ENCODE data around the gene MFF. TPM values are rescaled to one million over a fixed set of nuclear protein-coding genes. Genes with fewer than 3 reads are reported as not detected.
"Not testable (repeated sequence)": the region's sequence is repeated elsewhere in the genome, so short reads cannot be mapped to it uniquely, and the experiment has no call there.

MFF gene
- polyA plus RNA-seq, 1 experiment, result 255 TPM

DNA sequence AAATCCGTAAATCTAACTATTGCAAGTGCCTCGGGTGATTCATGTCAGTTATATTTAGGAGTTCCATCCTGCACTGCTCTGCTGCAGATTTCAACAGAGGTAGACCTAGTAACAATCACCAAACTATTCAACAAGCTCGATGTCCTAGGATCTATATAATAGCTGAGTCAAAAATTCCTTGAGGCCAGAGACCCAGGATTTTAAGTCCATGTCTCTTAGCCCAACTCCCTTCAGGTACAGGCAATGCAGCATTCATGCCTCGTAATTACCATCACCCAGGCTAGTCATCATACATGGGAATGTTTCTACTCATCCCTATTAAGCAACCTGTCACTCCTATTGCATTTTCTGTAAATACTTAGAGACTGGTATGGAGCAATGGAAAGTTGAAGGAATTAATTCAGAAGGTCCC, 53.3 kb downstream of the MFF start:
- H3K27ac ChIP-seq (ENCODE audit: low read depth, low read length), result no peak overlapping the region
- no peak overlapping the region for H3K4me3 ChIP-seq (ENCODE audit: low read depth, low read length)
- no peak for DNase-seq (ENCODE audit: low read depth, low spot score)
- TF ChIP-seq, protein P1, sequence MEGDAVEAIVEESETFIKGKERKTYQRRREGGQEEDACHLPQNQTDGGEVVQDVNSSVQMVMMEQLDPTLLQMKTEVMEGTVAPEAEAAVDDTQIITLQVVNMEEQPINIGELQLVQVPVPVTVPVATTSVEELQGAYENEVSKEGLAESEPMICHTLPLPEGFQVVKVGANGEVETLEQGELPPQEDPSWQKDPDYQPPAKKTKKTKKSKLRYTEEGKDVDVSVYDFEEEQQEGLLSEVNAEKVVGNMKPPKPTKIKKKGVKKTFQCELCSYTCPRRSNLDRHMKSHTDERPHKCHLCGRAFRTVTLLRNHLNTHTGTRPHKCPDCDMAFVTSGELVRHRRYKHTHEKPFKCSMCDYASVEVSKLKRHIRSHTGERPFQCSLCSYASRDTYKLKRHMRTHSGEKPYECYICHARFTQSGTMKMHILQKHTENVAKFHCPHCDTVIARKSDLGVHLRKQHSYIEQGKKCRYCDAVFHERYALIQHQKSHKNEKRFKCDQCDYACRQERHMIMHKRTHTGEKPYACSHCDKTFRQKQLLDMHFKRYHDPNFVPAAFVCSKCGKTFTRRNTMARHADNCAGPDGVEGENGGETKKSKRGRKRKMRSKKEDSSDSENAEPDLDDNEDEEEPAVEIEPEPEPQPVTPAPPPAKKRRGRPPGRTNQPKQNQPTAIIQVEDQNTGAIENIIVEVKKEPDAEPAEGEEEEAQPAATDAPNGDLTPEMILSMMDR (IDR thresholded peaks at IDR 0.05; ENCODE audit: low read depth, low read length), result no peak
- ChIA-PET POLR2A (interaction anchor here (0.8 to 2.5 kb wide), 3 partner anchors 8 to 11 kb away, joined by 5 to 16 read pairs (median 6); no protein-coding TSS in a partner anchor), CTCF (interaction anchor here (0.6 to 4.4 kb wide), 5 partner anchors 8 to 388 kb away, joined by 3 to 29 read pairs (median 4); no protein-coding TSS in a partner anchor)
- no peaks in the 10 kb centered on the region for H3K27me3 ChIP-seq (ENCODE audit: control insufficient read depth, insufficient read depth, low read length)
- no peaks in the 10 kb centered on the region; the same call in 1 of the 2 replicates for H3K9me3 ChIP-seq (ENCODE audit: control insufficient read depth, insufficient read depth, low read length)

DNA sequence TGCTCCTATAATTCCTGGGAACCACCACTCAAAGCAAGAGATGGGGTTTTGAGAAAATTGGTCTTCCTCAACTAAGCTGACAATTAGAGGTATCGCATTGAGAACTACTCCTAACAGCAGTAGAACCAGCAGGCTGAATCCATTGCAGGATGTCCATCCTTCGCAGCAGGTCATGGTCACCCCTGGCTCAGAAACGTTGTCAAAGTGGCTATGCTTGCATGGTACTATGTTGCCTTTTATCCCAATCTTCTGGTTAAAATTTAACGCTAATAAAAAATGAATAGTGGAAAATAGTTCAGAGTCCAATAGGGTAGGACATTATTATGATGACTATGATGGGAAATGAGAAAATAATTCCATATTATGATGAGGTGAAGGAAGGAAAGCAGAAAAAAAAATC, 54.0 kb downstream of the MFF start, which contains the start of gene TM4SF20:
TM4SF20 (minus strand) TSS at position 212 of the 400 bp plus-strand sequence; CDS start at position 174, 38 bp downstream.
- H3K27me3 ChIP-seq (ENCODE audit: control insufficient read depth, insufficient read depth, low read length), result no peaks in the 10 kb centered on the region
- POLR2A ChIA-PET, result interaction anchor here (2.5 kb wide), 1 partner anchor 9 kb away, joined by 16 read pairs; no protein-coding TSS in a partner anchor
- H3K9me3 ChIP-seq (ENCODE audit: control insufficient read depth, insufficient read depth, low read length), result no peaks in the 10 kb centered on the region; the same call in 1 of the 2 replicates
- no peak within 1 kb of the TSS for H3K27ac ChIP-seq (ENCODE audit: low read depth, low read length)
- TF ChIP-seq, protein P1 (IDR thresholded peaks at IDR 0.05; ENCODE audit: low read depth, low read length), result no peak
- no peak for DNase-seq (ENCODE audit: low read depth, low spot score)
- no peak within 1 kb of the TSS for H3K4me3 ChIP-seq (ENCODE audit: low read depth, low read length)
- CTCF ChIA-PET, result interaction anchor here (1.0 to 4.4 kb wide), 6 partner anchors 7 to 387 kb away, joined by 3 to 29 read pairs (median 4); no protein-coding TSS in a partner anchor

DNA sequence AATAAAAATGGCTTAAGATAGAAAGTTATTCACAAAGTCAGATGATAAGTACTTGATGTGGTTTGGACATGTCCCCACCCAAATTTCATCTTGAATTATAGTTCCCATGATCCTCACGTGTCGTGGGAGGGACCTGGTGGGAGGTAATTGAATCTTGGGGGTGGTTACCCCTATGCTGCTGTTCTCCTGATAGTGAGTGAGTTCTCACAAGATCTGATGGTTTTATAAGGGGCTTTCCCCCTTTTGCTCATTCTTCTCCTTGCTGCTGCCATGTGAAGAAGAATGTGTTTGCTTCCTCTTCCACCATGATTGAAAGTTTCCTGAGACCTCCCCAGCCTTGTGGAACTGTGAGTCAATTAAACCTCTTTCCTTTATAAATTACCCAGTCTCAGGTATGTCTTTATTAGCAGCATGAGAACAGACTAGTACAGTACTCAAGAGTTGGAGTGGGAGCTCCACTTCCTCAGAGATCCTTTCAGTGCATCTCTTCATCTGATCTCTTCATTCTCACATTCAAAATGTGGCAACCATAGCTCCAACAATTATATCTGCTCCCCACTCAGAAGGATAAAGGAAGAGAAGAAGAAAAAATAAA, 57.3 kb downstream of the MFF start:
- DNase-seq (ENCODE audit: low read depth, low spot score); POLR2A ChIA-PET; H3K4me3 ChIP-seq (ENCODE audit: low read depth, low read length); H3K9me3 ChIP-seq (ENCODE audit: control insufficient read depth, insufficient read depth, low read length); H3K27ac ChIP-seq (ENCODE audit: low read depth, low read length); H3K27me3 ChIP-seq (ENCODE audit: control insufficient read depth, insufficient read depth, low read length): not testable (repeated sequence)
- CTCF ChIA-PET, result interaction anchor here (1.0 to 2.0 kb wide), 3 partner anchors 24 to 392 kb away, joined by 3 to 6 read pairs (median 5); no protein-coding TSS in a partner anchor

DNA sequence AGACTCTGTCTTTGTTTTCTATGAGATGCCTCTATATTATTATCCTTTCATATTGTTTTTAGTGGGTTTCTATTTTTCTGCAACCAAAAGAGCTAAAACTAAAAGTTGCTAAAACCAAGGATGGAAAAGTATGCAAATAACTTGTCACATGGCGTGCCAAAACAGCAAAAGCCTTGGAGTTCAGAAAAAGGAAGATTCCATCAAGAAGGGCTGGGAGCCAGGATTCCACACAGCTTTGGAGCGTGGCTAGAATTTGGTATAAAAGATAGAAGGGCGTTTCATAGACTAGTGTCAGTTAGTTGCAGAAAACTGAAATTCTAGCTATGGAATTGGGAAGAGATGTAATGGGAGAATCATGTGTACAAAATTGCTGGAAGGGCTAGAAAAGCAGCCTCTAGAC, 58.6 kb downstream of the MFF start:
- ChIA-PET POLR2A (no interaction called here), CTCF (interaction anchor here (1.7 to 2.0 kb wide), 2 partner anchors 22 to 382 kb away, joined by 5 to 6 read pairs; no protein-coding TSS in a partner anchor)
- Histone ChIP-seq H3K4me3 (ENCODE audit: low read depth, low read length) (no peak overlapping the region), H3K27me3 (ENCODE audit: control insufficient read depth, insufficient read depth, low read length) (no peaks in the 10 kb centered on the region), H3K27ac (ENCODE audit: low read depth, low read length) (no peak overlapping the region), H3K9me3 (ENCODE audit: control insufficient read depth, insufficient read depth, low read length) (peaks cover 7% of the 10 kb centered on the region)
- TF ChIP-seq, protein P1 (IDR thresholded peaks at IDR 0.05; ENCODE audit: low read depth, low read length), result no peak
- DNase-seq (ENCODE audit: low read depth, low spot score), result no peak

DNA sequence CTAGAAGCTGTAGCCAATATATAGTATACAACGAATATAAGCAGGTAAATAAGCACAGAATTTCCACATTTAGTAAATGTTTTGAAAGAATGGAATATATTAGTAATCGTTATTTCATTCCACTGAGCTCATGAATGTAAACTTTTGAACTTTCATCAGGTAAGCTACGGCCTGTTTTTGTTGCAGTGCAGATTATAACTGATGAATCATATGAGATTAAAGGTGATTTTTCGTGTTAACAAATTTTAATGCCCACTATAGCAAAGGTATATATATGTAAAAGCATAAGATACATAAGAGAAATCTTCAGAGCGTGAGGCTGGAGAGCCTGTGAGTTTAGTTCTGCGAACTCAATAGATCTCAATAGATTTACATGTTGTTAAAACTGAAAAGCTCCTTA, 61.6 kb downstream of the MFF start:
- TF ChIP-seq, protein P1 (IDR thresholded peaks at IDR 0.05; ENCODE audit: low read depth, low read length), result no peak
- CTCF ChIA-PET, result interaction anchor here (0.5 to 1.9 kb wide), 3 partner anchors 8 to 148 kb away, joined by 3 to 9 read pairs (median 3); no protein-coding TSS in a partner anchor
- no peak overlapping the region for H3K27ac ChIP-seq (ENCODE audit: low read depth, low read length)
- peaks cover 7% of the 10 kb centered on the region for H3K9me3 ChIP-seq (ENCODE audit: control insufficient read depth, insufficient read depth, low read length)
- DNase-seq (ENCODE audit: low read depth, low spot score), result no peak
- H3K27me3 ChIP-seq (ENCODE audit: control insufficient read depth, insufficient read depth, low read length), result no peaks in the 10 kb centered on the region
- no peak overlapping the region for H3K4me3 ChIP-seq (ENCODE audit: low read depth, low read length)
- POLR2A ChIA-PET, result interaction anchor here (1.0 kb wide), 1 partner anchor 9 kb away, joined by 6 read pairs; no protein-coding TSS in a partner anchor

DNA sequence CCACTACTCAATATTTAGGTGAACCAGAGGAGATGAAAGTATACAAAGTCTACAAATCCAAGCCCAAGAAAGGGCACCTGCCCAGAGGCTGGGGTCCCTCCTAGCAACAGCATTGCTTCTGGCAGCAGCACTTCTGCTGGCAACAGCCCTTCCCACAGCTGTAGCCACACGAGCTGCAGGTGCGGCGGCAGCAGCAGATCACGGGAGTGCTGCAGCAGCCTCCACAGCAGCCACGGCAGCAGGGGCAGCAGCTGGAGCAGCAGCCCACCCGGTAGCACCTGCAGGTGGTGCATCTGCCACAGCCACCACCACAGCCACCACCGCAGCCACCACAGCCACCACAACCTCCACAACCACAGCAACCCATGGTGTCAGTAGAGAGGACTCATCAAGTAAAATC, 62.5 kb downstream of the MFF start, which contains the start of gene SCYGR1:
SCYGR1 (minus strand) TSS at position 367 of the 400 bp plus-strand sequence; CDS start at position 367, 0 bp downstream.
- H3K27me3 ChIP-seq (ENCODE audit: control insufficient read depth, insufficient read depth, low read length); DNase-seq (ENCODE audit: low read depth, low spot score); H3K4me3 ChIP-seq (ENCODE audit: low read depth, low read length); H3K9me3 ChIP-seq (ENCODE audit: control insufficient read depth, insufficient read depth, low read length); POLR2A ChIA-PET: not testable (repeated sequence)
- CTCF ChIA-PET, result interaction anchor here (1.2 to 2.5 kb wide), 2 partner anchors 11 to 18 kb away, joined by 3 to 11 read pairs; no protein-coding TSS in a partner anchor
- peak within 1 kb of the TSS; percentile 96 for H3K27ac ChIP-seq (ENCODE audit: low read depth, low read length)
